ENCODE results near the gene CCDC13. TPM values are rescaled to one million over a fixed set of nuclear protein-coding genes. Genes with fewer than 3 reads are reported as not detected.

CCDC13 gene
- total and polyA plus RNA-seq, 2 of the 13 experiments (the other 11 are each of a cell fraction or from before 2014, with no cell fraction given), result 0.22 to 0.51 TPM

- TF ChIP-seq, protein P1, sequence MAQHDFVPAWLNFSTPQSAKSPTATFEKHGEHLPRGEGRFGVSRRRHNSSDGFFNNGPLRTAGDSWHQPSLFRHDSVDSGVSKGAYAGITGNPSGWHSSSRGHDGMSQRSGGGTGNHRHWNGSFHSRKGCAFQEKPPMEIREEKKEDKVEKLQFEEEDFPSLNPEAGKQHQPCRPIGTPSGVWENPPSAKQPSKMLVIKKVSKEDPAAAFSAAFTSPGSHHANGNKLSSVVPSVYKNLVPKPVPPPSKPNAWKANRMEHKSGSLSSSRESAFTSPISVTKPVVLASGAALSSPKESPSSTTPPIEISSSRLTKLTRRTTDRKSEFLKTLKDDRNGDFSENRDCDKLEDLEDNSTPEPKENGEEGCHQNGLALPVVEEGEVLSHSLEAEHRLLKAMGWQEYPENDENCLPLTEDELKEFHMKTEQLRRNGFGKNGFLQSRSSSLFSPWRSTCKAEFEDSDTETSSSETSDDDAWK (CRISPR knock-in tag; IDR thresholded peaks at IDR 0.05), result no peak
- 0 out of 2 replicates have a peak, but pooled peaks have one; percentile 18 for TF ChIP-seq ZNF83 (CRISPR knock-in tag; IDR thresholded peaks at IDR 0.05; ENCODE audit: borderline replicate concordance)
- TF ChIP-seq HOXA7 (CRISPR knock-in tag; IDR thresholded peaks at IDR 0.05), result no peak
- TF ChIP-seq SP5 (CRISPR knock-in tag; IDR thresholded peaks at IDR 0.05; ENCODE audit: borderline replicate concordance, low read depth), result peak; percentile 83
- TF ChIP-seq NR2F2 (IDR thresholded peaks at IDR 0.05; ENCODE audit: borderline replicate concordance, low read depth), result peak; percentile 54; the same call in 1 of the 2 replicates
- TF ChIP-seq, protein P2, sequence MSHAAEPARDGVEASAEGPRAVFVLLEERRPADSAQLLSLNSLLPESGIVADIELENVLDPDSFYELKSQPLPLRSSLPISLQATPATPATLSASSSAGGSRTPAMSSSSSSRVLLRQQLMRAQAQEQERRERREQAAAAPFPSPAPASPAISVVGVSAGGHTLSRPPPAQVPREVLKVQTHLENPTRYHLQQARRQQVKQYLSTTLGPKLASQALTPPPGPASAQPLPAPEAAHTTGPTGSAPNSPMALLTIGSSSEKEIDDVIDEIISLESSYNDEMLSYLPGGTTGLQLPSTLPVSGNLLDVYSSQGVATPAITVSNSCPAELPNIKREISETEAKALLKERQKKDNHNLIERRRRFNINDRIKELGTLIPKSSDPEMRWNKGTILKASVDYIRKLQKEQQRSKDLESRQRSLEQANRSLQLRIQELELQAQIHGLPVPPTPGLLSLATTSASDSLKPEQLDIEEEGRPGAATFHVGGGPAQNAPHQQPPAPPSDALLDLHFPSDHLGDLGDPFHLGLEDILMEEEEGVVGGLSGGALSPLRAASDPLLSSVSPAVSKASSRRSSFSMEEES (CRISPR knock-in tag; IDR thresholded peaks at IDR 0.05), result peak; percentile 80; the same call in 1 of the 2 replicates
- peak; percentile 52; the same call in 1 of the 2 replicates for TF ChIP-seq CTCF (CRISPR knock-in tag; IDR thresholded peaks at IDR 0.05)
- TF ChIP-seq ETV6 (CRISPR knock-in tag; conservative IDR thresholded peaks at IDR 0.05), result no peak
- no peak for TF ChIP-seq HMG20B (CRISPR knock-in tag; conservative IDR thresholded peaks at IDR 0.05)
Measured at GRCh38 chr3:42732196-42732828, 40.7 kb downstream of the CCDC13 start (continued).

All from HepG2 (cell line).